ENCODE results near the gene SMIM13. TPM values are rescaled to one million over a fixed set of nuclear protein-coding genes. Genes with fewer than 3 reads are reported as not detected.

SMIM13 gene
- polyA plus RNA-seq (2013, experiment 1 of 2): 5.7 TPM
- polyA plus RNA-seq (2013, experiment 2 of 2): 6.8 TPM

DNA sequence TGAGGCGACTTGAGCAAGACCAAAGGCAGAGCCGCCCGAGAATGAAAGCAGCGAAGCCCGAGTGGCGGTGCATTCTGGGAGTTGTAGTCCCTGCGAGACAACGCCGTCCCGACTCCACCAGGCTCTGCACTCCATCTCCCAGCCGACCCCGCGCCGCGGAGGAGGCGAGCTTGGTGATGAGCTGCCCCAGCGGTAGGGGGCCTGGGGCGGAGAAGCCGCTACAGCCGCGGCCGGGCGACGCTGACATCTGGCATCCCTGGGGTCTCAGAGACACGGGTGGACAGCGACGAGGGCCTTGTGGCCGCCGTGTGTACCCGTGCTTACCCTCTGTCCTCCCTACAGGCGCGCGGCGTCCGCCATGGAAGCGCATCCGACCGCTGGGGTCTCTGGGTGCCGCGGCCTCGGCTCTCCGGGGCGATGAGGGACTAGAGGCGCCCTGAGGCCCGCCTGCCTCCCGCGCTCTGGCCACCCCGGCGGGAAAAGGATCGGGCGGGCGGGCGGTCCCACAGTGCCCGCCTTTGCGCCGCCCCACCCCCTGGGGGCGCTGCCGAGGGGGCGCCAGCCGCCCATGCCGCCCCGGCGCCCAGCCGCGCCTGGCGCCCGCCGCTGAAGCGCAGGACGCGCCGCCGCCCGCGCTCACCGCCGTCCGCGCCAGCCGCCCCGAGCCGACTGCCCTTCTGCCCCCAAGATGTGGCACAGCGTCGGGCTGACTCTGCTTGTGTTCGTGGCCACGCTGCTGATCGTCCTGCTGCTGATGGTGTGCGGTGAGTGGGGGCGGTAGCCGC is at the start of gene SMIM13:
SMIM13 (plus strand) TSS at position 209 of the 785 bp plus-strand sequence; CDS start at position 689, 480 bp downstream.
- WGBS: under 1% methylated on average over 90 of the region's 90 CpGs
- H3K36me3 ChIP-seq (ENCODE audit: insufficient read depth, low read length): no peaks in the 10 kb centered on the region
- peaks cover 19% of the 10 kb centered on the region for H3K4me1 ChIP-seq (ENCODE audit: insufficient read depth, low read length)
- peak within 1 kb of the TSS; percentile 77 for H3K27ac ChIP-seq (ENCODE audit: low read depth, low read length)
- H3K9ac ChIP-seq (ENCODE audit: low read depth, low read length): peak within 1 kb of the TSS; percentile 91
- H3K27me3 ChIP-seq (ENCODE audit: insufficient read depth, low read length): 0 out of 2 replicates have a peak, but pooled peaks cover 3% of the 10 kb centered on the region
- H3K4me3 ChIP-seq (ENCODE audit: low read length): peak within 1 kb of the TSS; percentile 79
- no peaks in the 10 kb centered on the region for H3K9me3 ChIP-seq (ENCODE audit: insufficient read depth, low read depth, low read length)

DNA sequence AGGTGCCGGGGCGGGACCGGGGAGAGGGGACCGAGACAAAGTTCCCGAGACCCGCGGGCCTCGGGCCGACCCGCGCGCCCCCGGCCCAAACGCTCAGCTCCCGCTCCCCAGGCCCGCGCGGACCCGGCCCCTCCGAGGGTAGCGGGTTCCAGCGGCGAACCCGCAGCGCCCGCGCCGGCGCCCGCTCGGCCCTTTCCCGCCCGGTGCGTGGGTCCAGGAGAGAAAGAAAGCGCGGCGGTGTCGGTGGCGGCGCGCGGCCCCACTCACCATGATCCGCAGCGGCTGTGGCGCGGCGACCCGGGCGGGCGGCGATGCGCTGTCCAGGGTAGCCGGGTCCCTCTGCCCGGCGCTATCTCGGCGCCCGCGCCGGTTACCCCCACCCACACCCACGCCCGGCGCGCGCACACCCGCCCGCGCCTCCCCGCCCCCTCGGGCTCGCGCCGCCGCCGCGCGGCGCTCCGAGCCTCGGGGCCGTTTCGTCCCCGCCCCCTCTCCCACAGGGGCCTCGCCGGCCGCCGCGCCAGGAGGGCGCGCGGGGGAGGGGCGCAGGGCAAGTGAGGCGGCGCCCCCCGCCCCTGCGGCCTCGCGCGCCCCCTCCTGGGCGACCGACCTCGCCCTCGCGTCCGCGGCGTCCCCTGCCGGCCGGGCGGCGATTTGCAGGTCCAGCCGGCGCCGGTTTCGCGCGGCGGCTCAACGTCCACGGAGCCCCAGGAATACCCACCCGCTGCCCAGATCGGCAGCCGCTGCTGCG is 49.5 kb upstream of the SMIM13 start, which contains the start of gene ELOVL2:
ELOVL2 (minus strand) TSS at position 345 of the 751 bp plus-strand sequence; CDS start at position 270, 75 bp downstream.
- no peaks in the 10 kb centered on the region for H3K9me3 ChIP-seq (ENCODE audit: insufficient read depth, low read depth, low read length)
- H3K9ac ChIP-seq (ENCODE audit: low read depth, low read length): no peak within 1 kb of the TSS
- H3K4me3 ChIP-seq (ENCODE audit: low read length): peak within 1 kb of the TSS; percentile 60
- under 1% methylated on average over 124 of the region's 124 CpGs for WGBS
- H3K36me3 ChIP-seq (ENCODE audit: insufficient read depth, low read length): no peaks in the 10 kb centered on the region
- no peak within 1 kb of the TSS for H3K27ac ChIP-seq (ENCODE audit: low read depth, low read length)
- H3K4me1 ChIP-seq (ENCODE audit: insufficient read depth, low read length): peaks cover 6% of the 10 kb centered on the region; the same call in 1 of the 2 replicates
- H3K27me3 ChIP-seq (ENCODE audit: insufficient read depth, low read length): peaks cover 71% of the 10 kb centered on the region

DNA sequence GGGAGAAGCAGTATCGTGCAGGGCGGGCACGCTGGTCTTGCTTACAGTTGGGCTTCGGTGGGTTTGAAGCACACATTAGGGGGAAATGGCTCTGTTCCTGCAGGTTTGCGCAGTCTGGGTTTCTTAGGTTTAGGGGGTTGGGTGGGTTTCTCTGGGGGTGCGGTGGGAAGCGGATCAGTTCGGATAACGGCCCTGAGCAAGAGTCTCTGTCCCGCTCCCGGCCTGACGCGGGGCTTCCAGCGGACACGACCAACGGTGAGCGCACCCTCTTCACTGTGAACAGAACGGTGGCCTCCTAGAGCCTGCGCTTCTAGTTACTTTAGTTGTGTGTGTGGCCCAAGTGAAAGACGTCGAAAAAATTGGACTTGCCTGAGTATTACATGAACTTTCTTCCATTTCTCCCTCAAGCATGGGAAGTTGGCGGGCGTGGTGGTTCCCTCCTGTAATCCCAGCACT is 48.9 kb upstream of the SMIM13 start:
- Histone ChIP-seq H3K4me1 (ENCODE audit: insufficient read depth, low read length) (peaks cover 6% of the 10 kb centered on the region; the same call in 1 of the 2 replicates), H3K9me3 (ENCODE audit: insufficient read depth, low read depth, low read length) (no peaks in the 10 kb centered on the region), H3K27me3 (ENCODE audit: insufficient read depth, low read length) (peaks cover 69% of the 10 kb centered on the region), H3K36me3 (ENCODE audit: insufficient read depth, low read length) (no peaks in the 10 kb centered on the region), H3K4me3 (ENCODE audit: low read length) (peak overlapping the region; percentile 60), H3K9ac (ENCODE audit: low read depth, low read length) (no peak overlapping the region), H3K27ac (ENCODE audit: low read depth, low read length) (no peak overlapping the region)
- 35% methylated on average over 23 of the region's 23 CpGs for WGBS

DNA sequence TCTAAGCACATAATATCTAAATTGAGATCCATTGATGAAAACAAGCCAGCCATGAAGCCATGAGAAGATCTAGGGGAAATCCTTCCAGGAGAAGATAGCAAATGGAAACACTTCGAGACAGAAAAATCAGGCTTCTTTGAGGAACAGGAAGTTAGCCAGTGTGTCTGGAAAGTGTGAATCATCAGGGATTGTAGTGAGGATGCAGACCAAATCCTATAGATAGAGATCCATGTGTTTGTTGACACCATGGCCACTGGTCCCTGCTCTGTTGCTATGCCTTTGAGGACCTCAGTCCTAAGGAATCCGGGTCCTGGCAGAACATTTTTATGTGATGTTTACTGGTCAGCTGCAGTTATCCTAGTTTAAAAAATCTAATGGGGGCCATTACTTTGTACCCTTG is 42.9 kb upstream of the SMIM13 start:
- 88% methylated on average over 2 of the region's 2 CpGs for WGBS
- Histone ChIP-seq H3K27ac (ENCODE audit: low read depth, low read length) (no peak overlapping the region), H3K9me3 (ENCODE audit: insufficient read depth, low read depth, low read length) (no peaks in the 10 kb centered on the region), H3K36me3 (ENCODE audit: insufficient read depth, low read length) (no peaks in the 10 kb centered on the region), H3K27me3 (ENCODE audit: insufficient read depth, low read length) (peaks cover 11% of the 10 kb centered on the region; the same call in 1 of the 2 replicates), H3K9ac (ENCODE audit: low read depth, low read length) (no peak overlapping the region), H3K4me1 (ENCODE audit: insufficient read depth, low read length) (no peaks in the 10 kb centered on the region), H3K4me3 (ENCODE audit: low read length) (no peak overlapping the region)

DNA sequence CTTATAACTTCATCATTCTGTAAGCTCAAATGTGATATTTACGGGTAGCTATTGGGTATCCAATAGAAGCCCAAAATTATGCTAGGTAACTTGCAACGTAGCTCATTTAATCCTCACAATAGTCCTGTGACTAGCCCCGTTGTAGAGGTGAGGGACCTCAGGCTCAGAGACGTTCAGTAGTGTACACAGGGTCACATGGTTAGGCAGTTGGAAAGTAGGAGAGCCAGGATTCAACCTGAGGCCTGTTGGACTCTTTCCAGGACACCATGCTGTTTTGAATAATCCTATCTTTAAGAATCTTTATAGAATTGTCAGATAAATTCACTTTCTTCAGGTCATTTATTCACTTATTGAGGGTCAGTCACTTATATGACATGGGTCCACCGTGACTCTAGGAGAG is 40.3 kb upstream of the SMIM13 start:
- Histone ChIP-seq H3K27ac (ENCODE audit: low read depth, low read length) (no peak overlapping the region), H3K9me3 (ENCODE audit: insufficient read depth, low read depth, low read length) (no peaks in the 10 kb centered on the region), H3K9ac (ENCODE audit: low read depth, low read length) (no peak overlapping the region), H3K36me3 (ENCODE audit: insufficient read depth, low read length) (no peaks in the 10 kb centered on the region), H3K4me3 (ENCODE audit: low read length) (no peak overlapping the region), H3K4me1 (ENCODE audit: insufficient read depth, low read length) (no peaks in the 10 kb centered on the region), H3K27me3 (ENCODE audit: insufficient read depth, low read length) (no peaks in the 10 kb centered on the region)
- 92% methylated on average over 5 of the region's 5 CpGs for WGBS

DNA sequence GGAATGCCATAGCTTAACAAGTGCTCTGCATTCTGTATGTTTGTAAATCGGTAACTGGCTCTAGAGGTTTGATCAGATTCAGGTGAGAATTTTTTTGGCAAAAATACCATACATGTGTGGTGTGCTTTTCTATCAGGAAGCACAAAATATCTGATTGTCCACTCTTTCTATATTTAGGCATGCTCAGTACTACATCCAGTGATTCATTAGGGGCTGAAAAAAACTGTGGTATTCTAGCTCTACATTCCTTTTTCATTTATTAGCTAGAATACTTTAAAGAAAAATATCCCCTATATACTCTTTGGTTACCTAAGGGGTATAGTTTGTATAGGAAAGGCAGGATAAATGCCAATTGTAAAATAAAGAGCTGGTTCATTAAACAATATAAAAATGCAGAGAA is 38.9 kb upstream of the SMIM13 start:
- WGBS: 100% methylated on average over 1 of the region's 1 CpG
- no peak overlapping the region for H3K4me3 ChIP-seq (ENCODE audit: low read length)
- H3K36me3 ChIP-seq (ENCODE audit: insufficient read depth, low read length): no peaks in the 10 kb centered on the region
- no peaks in the 10 kb centered on the region for H3K9me3 ChIP-seq (ENCODE audit: insufficient read depth, low read depth, low read length)
- H3K9ac ChIP-seq (ENCODE audit: low read depth, low read length): no peak overlapping the region
- H3K27me3 ChIP-seq (ENCODE audit: insufficient read depth, low read length): no peaks in the 10 kb centered on the region
- H3K4me1 ChIP-seq (ENCODE audit: insufficient read depth, low read length): no peaks in the 10 kb centered on the region
- H3K27ac ChIP-seq (ENCODE audit: low read depth, low read length): no peak overlapping the region

DNA sequence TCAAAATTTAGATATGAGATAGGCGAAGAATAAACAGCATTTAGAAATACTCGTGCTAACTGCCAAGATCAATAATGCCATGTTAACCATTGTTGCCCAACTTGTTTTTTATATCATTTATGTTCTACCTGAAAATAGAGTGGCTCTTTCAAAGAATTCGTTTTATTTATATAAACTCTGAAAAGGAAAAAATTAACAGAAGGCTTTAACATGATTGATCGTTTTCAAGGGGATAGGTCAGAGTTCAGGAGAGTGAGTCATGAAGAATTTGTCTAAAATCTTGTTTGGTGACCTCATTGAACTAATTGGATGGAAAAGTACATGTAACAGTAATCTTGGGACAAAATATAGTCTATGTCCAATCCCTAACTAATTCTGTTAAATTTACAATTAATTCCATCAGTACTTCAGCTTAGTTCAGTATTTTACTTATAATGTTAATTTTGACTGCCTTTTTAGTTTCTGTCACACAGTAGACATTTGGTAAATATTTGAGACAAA is 38.5 kb upstream of the SMIM13 start:
- Histone ChIP-seq H3K9me3 (ENCODE audit: insufficient read depth, low read depth, low read length) (no peaks in the 10 kb centered on the region), H3K27ac (ENCODE audit: low read depth, low read length) (no peak overlapping the region), H3K27me3 (ENCODE audit: insufficient read depth, low read length) (no peaks in the 10 kb centered on the region), H3K9ac (ENCODE audit: low read depth, low read length) (no peak overlapping the region), H3K36me3 (ENCODE audit: insufficient read depth, low read length) (no peaks in the 10 kb centered on the region), H3K4me1 (ENCODE audit: insufficient read depth, low read length) (no peaks in the 10 kb centered on the region), H3K4me3 (ENCODE audit: low read length) (no peak overlapping the region)
- 88% methylated on average over 3 of the region's 4 CpGs for WGBS

DNA sequence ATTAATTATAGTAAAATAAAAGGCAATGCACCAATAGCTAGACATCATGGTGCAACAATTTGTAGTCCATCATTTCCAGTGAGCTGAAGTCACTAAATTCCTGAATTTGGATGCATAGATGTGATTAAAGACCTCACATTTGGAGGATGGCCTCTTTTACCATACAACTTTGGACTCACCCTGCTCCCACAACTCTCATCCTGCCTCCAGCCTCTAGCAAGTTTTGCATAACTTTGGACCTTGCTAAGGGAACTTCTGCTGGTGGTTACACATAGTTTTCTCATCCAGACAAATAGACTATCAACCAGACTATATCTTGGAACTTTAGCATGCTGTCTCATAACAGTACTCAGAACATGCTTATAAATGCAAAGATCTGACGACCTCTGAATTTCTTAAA is 36.8 kb upstream of the SMIM13 start:
- Histone ChIP-seq H3K27me3 (ENCODE audit: insufficient read depth, low read length) (no peaks in the 10 kb centered on the region), H3K9me3 (ENCODE audit: insufficient read depth, low read depth, low read length) (no peaks in the 10 kb centered on the region), H3K36me3 (ENCODE audit: insufficient read depth, low read length) (no peaks in the 10 kb centered on the region), H3K4me1 (ENCODE audit: insufficient read depth, low read length) (no peaks in the 10 kb centered on the region), H3K4me3 (ENCODE audit: low read length) (no peak overlapping the region), H3K9ac (ENCODE audit: low read depth, low read length) (no peak overlapping the region), H3K27ac (ENCODE audit: low read depth, low read length) (no peak overlapping the region)
- WGBS: 78% methylated on average over 1 of the region's 1 CpG

DNA sequence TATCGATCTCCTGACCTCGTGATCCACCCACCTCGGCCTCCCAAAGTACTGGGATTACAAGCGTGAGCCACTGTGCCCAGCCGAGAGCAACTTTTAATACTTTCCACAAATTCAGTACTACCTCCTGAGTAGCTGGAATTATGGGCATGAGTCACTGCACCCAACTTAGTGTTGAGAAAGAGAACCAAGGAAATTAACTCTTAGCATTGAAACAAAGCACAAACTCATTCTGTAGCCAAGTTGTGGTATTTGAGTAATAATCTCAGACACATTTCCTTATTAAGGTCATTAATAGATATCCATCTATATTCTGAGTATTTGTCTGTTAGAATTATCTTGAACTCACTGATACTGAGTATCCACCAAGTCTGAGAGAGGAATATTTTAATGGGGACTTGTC is 35.2 kb upstream of the SMIM13 start:
- Histone ChIP-seq H3K4me1 (ENCODE audit: insufficient read depth, low read length) (no peaks in the 10 kb centered on the region), H3K9me3 (ENCODE audit: insufficient read depth, low read depth, low read length) (no peaks in the 10 kb centered on the region), H3K27ac (ENCODE audit: low read depth, low read length) (no peak overlapping the region), H3K9ac (ENCODE audit: low read depth, low read length) (no peak overlapping the region), H3K27me3 (ENCODE audit: insufficient read depth, low read length) (no peaks in the 10 kb centered on the region), H3K36me3 (ENCODE audit: insufficient read depth, low read length) (no peaks in the 10 kb centered on the region), H3K4me3 (ENCODE audit: low read length) (no peak overlapping the region)
- 97% methylated on average over 5 of the region's 5 CpGs for WGBS

DNA sequence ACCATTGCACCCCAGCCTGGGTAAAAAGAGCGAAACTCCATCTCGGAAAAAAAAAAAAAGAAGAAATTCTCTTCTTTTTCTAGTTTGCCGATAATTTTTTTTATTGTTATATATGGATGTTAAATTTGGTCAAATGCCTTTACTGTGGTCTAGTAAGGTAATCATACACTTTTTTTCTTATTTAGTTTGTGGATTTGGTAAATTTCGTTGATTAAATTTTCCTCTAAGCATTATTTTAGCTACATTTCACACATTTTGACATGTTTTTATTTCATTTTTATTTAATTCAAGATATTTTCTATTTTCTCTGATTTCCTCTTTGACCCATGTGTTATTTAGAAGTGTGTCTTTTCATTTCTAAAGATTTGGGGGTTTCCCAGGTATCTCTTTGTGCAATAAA is 31.6 kb upstream of the SMIM13 start:
- 95% methylated on average over 2 of the region's 4 CpGs for WGBS
- H3K27ac ChIP-seq (ENCODE audit: low read depth, low read length): no peak overlapping the region
- H3K9ac ChIP-seq (ENCODE audit: low read depth, low read length): no peak overlapping the region

DNA sequence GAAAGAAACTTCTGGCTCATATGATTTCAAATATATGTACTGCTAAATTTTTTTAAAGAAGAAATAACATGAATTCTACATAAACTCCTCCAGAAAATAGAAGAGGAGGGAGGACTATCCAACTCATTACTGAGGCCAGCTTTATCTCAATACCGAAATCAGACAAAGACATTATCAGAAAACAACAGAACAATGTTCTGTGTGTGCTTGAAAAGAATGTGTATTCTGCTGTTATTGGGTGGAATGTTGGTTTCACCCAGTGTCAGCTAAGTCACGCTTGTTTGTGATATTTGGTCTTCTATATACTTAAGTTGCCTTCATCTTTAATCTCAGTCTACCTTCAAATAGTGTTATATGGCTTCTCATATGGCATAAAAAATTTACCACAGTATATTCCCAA is 30.9 kb upstream of the SMIM13 start:
- no peak overlapping the region for H3K9ac ChIP-seq (ENCODE audit: low read depth, low read length)
- no peaks in the 10 kb centered on the region for H3K27me3 ChIP-seq (ENCODE audit: insufficient read depth, low read length)
- H3K36me3 ChIP-seq (ENCODE audit: insufficient read depth, low read length): no peaks in the 10 kb centered on the region
- no peaks in the 10 kb centered on the region for H3K9me3 ChIP-seq (ENCODE audit: insufficient read depth, low read depth, low read length)
- H3K4me3 ChIP-seq (ENCODE audit: low read length): no peak overlapping the region
- no peaks in the 10 kb centered on the region for H3K4me1 ChIP-seq (ENCODE audit: insufficient read depth, low read length)
- no peak overlapping the region for H3K27ac ChIP-seq (ENCODE audit: low read depth, low read length)
- no CpG with 5 or more reads among the region's 2 CpGs for whole genome bisulfite sequencing

More for the DNA sequence above, 31.6 kb upstream of the SMIM13 start:
- H3K27me3 ChIP-seq (ENCODE audit: insufficient read depth, low read length): no peaks in the 10 kb centered on the region
- H3K36me3 ChIP-seq (ENCODE audit: insufficient read depth, low read length): no peaks in the 10 kb centered on the region
- H3K4me3 ChIP-seq (ENCODE audit: low read length): no peak overlapping the region
- H3K9me3 ChIP-seq (ENCODE audit: insufficient read depth, low read depth, low read length): no peaks in the 10 kb centered on the region
- H3K4me1 ChIP-seq (ENCODE audit: insufficient read depth, low read length): no peaks in the 10 kb centered on the region
